GM21528 (cell line): ENCODE measurements around the gene CAVIN2.

Experiments used
- ATAC-seq: cut with Tn5 transposase; IDR thresholded peaks from one replicate; pipeline ENCODE4 v1.9.1; 2021; ENCODE audit warnings: mild to moderate bottlenecking, moderate library complexity; ENCODE audit not compliant: unreplicated experiment, low FRiP score

Gene CAVIN2

DNA sequence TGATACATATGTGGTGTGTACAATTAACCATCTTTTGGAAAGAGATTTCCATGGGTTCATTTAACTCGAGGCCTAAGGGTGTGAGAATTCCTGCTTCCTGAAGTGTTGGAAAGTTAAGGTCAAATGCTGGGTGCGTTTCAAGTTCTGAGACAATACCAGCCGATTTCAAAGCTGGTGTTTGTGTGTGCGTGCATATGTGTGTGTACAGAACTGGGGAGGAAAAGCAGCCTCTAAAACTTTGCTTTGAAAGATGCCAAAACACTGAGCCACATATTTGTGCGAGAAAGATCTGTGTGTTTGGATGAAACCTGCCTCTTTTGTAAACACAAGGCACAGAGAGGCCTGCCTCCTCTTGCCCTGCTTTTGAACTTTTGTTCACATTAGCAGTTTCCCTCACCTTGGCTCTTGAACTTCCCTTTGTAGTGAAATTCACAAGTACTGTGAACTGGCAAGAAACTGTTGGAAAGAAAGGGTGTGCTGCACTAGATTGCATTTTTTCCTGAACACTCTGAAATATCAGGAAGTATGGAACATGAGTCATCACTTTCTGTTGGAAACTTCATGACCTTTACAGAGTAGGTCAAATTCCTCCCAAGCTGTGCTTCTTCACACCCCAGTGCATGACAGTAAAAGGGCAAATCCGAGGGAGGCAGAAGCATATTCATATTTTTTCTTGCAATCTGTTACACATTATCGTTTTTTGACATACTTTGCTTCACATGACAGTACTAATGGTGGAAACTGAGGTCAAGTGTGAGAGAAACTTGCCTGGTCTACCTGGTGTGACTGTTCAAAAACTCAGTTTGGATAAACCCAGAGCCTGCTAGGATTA lies 20.0 kb upstream of the CAVIN2 start:
- no peak for ATAC-seq

- no peak for ATAC-seq
Measured at GRCh38 chr2:191866195-191866594, 19.3 kb upstream of the CAVIN2 start.

GRCh38 chr2:191864628-191865374 lies 17.9 kb upstream of the CAVIN2 start:
- no peak for ATAC-seq

- no peak for ATAC-seq
Measured at GRCh38 chr2:191863988-191864387, 17.1 kb upstream of the CAVIN2 start.

DNA sequence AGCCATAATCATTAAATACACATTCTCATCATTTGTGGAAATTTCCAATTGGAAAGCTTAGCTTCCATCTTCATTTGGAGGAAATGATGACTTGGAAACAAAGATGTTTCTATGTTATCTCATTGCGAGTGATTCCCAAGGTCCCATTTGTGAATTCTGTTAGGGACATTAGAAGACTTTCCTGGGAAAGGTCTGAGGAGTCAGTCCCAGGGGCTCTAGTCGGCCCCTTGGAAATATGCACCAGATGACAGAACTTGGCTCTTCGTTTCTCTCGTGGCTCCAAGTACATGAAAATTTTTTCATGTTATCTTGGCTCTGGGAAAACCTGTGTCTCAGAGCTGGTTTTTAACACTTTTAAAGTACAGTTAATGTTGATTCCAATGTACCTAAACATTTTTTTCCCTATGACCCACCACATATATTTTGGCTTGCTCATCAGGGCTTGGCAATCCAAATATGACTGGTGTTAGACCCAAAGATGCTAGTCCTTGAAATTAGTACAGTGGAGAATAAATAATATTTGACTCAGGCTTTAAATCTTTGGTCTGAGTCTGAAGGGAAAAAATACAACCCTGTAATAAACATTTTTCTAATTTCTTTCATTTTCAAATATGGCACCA lies 15.4 kb upstream of the CAVIN2 start:
- no peak for ATAC-seq

DNA sequence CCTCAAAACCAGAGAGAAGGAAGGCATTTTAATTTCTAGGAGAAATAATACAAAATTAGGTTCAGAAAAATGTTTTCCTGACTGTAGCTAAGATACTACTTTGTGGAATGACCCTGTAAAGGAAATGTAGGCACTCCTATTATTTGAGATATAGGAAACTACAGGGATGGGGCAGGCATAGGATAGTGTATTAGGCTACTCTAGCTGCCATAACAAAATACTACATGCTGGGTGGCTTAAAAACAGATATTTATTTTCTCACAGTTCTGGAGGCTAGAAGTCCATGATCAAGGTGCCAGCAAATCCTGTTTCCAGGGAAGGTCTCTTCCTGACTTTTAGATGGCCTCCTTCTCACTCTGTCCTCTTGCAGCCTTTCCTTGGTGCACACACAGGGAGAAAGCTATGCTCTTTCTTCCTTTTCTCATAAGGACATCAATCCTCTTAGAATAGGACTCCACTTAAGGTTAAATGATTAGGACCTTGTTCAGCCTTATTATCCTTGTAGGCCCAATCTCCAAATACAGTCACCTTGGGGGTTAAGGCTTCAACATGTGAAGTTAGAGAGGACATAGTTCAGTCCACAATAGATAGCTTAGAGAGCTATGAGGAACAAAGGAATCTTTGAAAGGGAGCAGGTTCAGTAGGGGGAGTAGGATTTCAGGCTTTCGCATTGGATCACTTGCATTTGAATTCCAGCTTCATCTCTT lies 14.0 kb upstream of the CAVIN2 start:
- no peak for ATAC-seq

DNA sequence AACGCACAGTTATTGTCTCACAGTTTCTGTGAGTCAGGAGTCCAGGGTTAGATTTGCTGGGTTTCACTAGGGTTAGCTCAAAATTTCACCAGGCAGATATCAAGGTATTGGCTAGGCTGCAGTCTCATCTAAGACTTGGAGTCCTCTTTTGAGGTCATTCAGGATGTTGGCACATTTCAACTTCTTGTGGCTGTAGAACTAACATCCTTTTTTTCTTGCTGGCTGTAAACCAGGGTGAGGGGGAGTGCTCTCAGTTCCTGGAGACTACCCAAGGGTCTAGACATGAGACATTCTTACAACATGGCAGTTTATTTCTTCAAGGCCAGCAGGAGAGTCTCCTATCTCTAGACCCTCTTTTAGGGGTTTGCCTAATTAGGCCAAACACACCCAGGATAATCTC lies 12.8 kb upstream of the CAVIN2 start:
- ATAC-seq, result no peak

- no peak for ATAC-seq
Measured at GRCh38 chr2:191857886-191858285, 11.0 kb upstream of the CAVIN2 start.

- ATAC-seq, result no peak
Measured at GRCh38 chr2:191857259-191857805, 10.4 kb upstream of the CAVIN2 start.

- ATAC-seq, result no peak
Measured at GRCh38 chr2:191856111-191856876, 9.4 kb upstream of the CAVIN2 start.

GRCh38 chr2:191855382-191855781 lies 8.5 kb upstream of the CAVIN2 start:
- no peak for ATAC-seq

GRCh38 chr2:191854382-191855372 lies 7.8 kb upstream of the CAVIN2 start:
- no peak for ATAC-seq

DNA sequence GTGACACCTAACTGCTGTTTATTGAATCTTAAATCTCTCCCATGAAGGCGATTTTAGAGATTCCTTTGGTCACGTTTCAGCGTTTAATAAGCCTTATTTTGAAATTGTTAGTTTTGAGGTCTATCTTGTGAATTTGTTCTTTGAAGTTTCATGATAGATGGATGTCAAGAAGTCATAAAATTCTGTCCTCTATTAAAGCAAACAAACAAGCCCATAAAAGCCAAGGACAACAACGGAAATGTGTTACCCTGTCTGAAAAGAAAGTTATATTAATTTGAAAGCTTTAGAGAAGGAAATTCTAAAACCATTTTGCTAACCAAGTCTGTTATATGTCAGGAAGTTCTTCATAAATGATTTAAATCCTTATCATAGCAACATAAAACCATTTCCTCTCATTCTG lies 7.0 kb upstream of the CAVIN2 start:
- ATAC-seq, result no peak

DNA sequence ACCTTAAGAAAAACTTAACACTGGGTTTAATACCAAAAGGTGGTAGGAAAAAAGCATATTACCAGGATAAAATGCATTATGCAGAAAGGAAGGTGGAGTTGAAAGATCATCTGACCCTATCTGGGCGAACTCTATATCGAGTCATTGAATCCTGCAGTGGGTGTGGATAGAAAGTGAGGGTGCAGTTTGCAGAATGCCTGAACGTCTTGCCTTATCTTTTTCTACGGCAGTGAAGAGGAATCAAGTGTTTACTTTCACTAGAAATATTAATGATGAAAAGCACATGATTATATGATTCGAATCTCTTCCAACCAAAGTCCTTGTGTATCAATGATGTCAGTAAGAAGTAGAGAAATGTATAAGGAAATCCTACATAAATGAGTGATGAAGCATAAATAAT lies 4.3 kb upstream of the CAVIN2 start:
- no peak for ATAC-seq

DNA sequence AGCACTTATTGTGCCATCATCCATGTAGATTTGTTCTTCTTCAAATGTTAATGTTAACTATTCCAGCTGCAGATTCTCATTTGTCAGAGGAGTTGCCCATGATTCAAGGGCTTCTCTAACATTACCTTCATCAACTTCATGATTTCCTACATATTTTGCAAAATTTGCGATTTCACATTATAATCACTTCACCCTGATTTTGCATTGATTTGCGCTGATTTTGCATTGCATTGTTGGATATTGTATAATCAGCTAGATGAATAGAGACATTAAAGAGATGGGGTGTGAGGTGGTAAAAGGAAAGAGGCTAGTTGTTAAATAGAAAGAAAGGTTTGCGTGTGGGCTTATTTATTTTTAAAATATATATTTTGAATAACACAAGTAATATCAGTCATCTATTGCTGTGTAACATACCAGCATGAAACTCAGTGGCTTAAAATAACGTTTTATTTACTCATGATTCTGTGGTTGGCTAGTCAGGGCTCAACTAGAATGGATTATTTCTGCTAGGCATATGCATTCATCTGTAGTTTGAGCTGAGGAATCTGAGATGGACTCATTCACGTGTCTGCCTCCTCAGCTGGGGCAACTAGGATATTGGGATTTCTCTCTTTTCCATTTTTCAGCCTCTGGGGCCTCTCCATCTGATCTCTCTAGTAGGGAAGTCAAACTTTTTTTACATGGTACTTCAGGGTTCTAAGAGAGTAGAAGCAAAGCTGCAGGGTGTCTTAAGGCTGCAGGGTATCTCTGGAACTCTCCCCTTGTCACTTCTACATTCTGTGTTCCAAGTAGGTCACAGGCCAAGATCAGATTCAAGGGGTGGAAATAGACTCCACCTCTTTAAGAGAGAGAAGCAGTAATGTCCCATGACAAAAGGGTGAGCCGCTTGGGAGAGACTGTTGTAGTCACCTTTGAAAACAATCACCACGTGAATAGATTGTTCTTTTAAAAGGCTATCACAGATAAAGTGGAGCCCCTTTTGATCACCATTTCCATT lies 2.2 kb upstream of the CAVIN2 start:
- ATAC-seq, result no peak

GRCh38 chr2:191847764-191848163 lies 876 bp upstream of the CAVIN2 start:
- ATAC-seq, result no peak

DNA sequence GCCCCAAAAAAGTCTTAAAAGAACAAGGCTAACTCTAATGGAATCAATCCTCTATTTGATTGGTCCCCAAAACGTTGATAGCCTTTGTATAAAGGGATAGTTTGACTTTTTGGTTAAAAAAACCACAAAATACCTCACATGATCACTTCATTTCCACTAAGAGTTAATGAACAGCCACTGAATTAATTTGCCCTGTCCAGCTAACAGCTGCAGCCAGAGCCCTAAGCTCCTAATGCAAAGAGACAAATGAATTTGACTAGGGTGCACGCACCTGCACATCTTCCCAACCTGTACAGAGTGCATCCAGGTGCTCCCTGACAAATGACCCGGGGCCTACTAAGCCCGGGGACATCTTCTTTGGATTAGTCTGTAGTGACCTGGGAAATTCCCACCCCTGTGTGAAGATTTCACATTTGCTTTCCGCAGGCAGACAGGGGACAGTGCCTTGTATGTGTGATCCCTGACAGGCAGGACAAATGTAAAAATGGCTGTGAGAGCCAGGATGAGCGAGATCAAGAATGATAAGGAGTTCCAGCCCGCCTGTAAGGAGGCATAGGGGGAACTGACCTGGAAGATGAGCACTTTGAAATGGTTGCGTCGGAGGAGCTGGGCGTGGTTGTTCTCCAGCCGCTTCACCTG lies 893 bp downstream of the CAVIN2 start:
- ATAC-seq, result no peak
